ENCODE results near the gene RANBP3.

GRCh38 chr19:5873617-5874199, 104.2 kb downstream of the RANBP3 start:
- no peak for TF ChIP-seq POLR2AphosphoS5 (IDR thresholded peaks at IDR 0.05)
- no peak for TF ChIP-seq CTCF (IDR thresholded peaks at IDR 0.05)
- no peak for TF ChIP-seq POLR2A (IDR thresholded peaks at IDR 0.05)
